Measurements from ENCODE around the gene CPZ.

Gene CPZ

GRCh38 chr4:8558080-8558960 is 34.2 kb upstream of the CPZ start:
- H3K36me3 ChIP-seq (ENCODE audit: insufficient read depth, low read length): no peaks in the 10 kb centered on the region
- H3K27ac ChIP-seq (ENCODE audit: low read depth, low read length): no peak overlapping the region
- no peaks in the 10 kb centered on the region for H3K4me1 ChIP-seq (ENCODE audit: insufficient read depth, low read length)
- no peak overlapping the region for H3K9ac ChIP-seq (ENCODE audit: low read length)
- no peak overlapping the region for H3K4me3 ChIP-seq (ENCODE audit: low read depth in 1 of 2, low read length in 2 of 2)
- H3K9me3 ChIP-seq (ENCODE audit: low read length): no peaks in the 10 kb centered on the region
- H3K27me3 ChIP-seq (ENCODE audit: control insufficient read depth in 1 of 2, insufficient read depth in 2 of 2, low read length in 2 of 2): no peaks in the 10 kb centered on the region

- no peak overlapping the region for H3K27ac ChIP-seq (ENCODE audit: low read depth, low read length)
- H3K9me3 ChIP-seq (ENCODE audit: low read length): no peaks in the 10 kb centered on the region
- no peaks in the 10 kb centered on the region for H3K27me3 ChIP-seq (ENCODE audit: control insufficient read depth in 1 of 2, insufficient read depth in 2 of 2, low read length in 2 of 2)
- no peak overlapping the region for H3K9ac ChIP-seq (ENCODE audit: low read length)
- H3K4me1 ChIP-seq (ENCODE audit: insufficient read depth, low read length): no peaks in the 10 kb centered on the region
- no peaks in the 10 kb centered on the region for H3K36me3 ChIP-seq (ENCODE audit: insufficient read depth, low read length)
- H3K4me3 ChIP-seq (ENCODE audit: low read depth in 1 of 2, low read length in 2 of 2): no peak overlapping the region
Observed at GRCh38 chr4:8559011-8559410, 33.6 kb upstream of the CPZ start.

GRCh38 chr4:8559524-8560264 is 32.9 kb upstream of the CPZ start:
- H3K36me3 ChIP-seq (ENCODE audit: insufficient read depth, low read length): no peaks in the 10 kb centered on the region
- no peaks in the 10 kb centered on the region for H3K27me3 ChIP-seq (ENCODE audit: control insufficient read depth in 1 of 2, insufficient read depth in 2 of 2, low read length in 2 of 2)
- H3K4me3 ChIP-seq (ENCODE audit: low read depth in 1 of 2, low read length in 2 of 2): no peak overlapping the region
- no peak overlapping the region for H3K9ac ChIP-seq (ENCODE audit: low read length)
- H3K9me3 ChIP-seq (ENCODE audit: low read length): no peaks in the 10 kb centered on the region
- H3K27ac ChIP-seq (ENCODE audit: low read depth, low read length): no peak overlapping the region
- no peaks in the 10 kb centered on the region for H3K4me1 ChIP-seq (ENCODE audit: insufficient read depth, low read length)

- no peak overlapping the region for H3K27ac ChIP-seq (ENCODE audit: low read depth, low read length)
Observed at GRCh38 chr4:8560265-8561047, 32.1 kb upstream of the CPZ start.

DNA sequence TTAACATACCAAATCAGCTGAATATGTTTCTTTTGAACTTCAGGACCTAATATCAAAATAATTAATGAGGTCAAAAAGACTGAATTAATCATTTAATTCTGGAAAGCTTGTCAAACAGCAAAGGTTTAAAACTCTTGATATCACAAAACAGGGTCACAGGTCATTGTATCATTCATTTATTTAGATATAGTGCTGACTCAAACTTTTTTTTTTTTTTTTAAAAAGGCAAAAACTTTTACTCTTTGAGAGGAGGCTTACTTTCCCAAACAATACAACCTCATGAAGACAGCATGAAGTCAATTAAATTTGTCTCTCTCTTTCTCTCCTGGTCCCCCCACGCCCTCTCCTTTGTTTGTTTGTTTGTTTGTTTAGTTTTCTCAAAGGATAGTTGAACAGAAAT is 28.0 kb upstream of the CPZ start:
- no peak overlapping the region for H3K9ac ChIP-seq (ENCODE audit: low read length)
- H3K27ac ChIP-seq (ENCODE audit: low read depth, low read length): no peak overlapping the region
- H3K9me3 ChIP-seq (ENCODE audit: low read length): no peaks in the 10 kb centered on the region

More at GRCh38 chr4:8560265-8561047, 32.1 kb upstream of the CPZ start:
- H3K4me3 ChIP-seq (ENCODE audit: low read depth in 1 of 2, low read length in 2 of 2): no peak overlapping the region
- H3K27me3 ChIP-seq (ENCODE audit: control insufficient read depth in 1 of 2, insufficient read depth in 2 of 2, low read length in 2 of 2): no peaks in the 10 kb centered on the region
- no peaks in the 10 kb centered on the region for H3K9me3 ChIP-seq (ENCODE audit: low read length)
- H3K9ac ChIP-seq (ENCODE audit: low read length): no peak overlapping the region
- H3K36me3 ChIP-seq (ENCODE audit: insufficient read depth, low read length): no peaks in the 10 kb centered on the region
- no peaks in the 10 kb centered on the region for H3K4me1 ChIP-seq (ENCODE audit: insufficient read depth, low read length)

GRCh38 chr4:8568068-8568668 is 24.4 kb upstream of the CPZ start:
- no peak overlapping the region for H3K4me3 ChIP-seq (ENCODE audit: low read depth in 1 of 2, low read length in 2 of 2)
- H3K27ac ChIP-seq (ENCODE audit: low read depth, low read length): no peak overlapping the region
- H3K36me3 ChIP-seq (ENCODE audit: insufficient read depth, low read length): no peaks in the 10 kb centered on the region
- H3K9me3 ChIP-seq (ENCODE audit: low read length): no peaks in the 10 kb centered on the region
- no peaks in the 10 kb centered on the region for H3K27me3 ChIP-seq (ENCODE audit: control insufficient read depth in 1 of 2, insufficient read depth in 2 of 2, low read length in 2 of 2)
- no peaks in the 10 kb centered on the region for H3K4me1 ChIP-seq (ENCODE audit: insufficient read depth, low read length)
- H3K9ac ChIP-seq (ENCODE audit: low read length): no peak overlapping the region

More for the DNA sequence above, 28.0 kb upstream of the CPZ start:
- Histone ChIP-seq H3K4me3 (ENCODE audit: low read depth in 1 of 2, low read length in 2 of 2) (no peak overlapping the region), H3K27me3 (ENCODE audit: control insufficient read depth in 1 of 2, insufficient read depth in 2 of 2, low read length in 2 of 2) (no peaks in the 10 kb centered on the region), H3K4me1 (ENCODE audit: insufficient read depth, low read length) (no peaks in the 10 kb centered on the region), H3K36me3 (ENCODE audit: insufficient read depth, low read length) (no peaks in the 10 kb centered on the region)

DNA sequence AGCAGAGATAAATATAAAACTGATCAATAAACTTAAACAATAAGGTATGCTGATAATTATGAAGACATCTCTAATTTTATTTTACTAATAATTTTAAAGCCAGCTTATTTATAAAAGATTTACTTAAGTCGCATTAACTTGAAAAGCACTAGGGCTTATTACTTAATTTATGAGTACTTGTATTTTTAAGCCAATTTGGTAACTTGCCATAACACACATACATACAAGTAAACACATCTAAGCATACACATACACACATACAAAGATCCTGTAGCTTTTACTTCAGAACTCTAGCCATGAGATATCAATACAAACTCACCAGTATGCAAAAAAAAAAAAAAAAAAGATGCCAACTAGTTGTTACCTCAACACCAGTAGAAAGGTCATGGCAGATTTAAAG is 22.4 kb upstream of the CPZ start:
- Histone ChIP-seq H3K27me3 (ENCODE audit: control insufficient read depth in 1 of 2, insufficient read depth in 2 of 2, low read length in 2 of 2) (no peaks in the 10 kb centered on the region), H3K9ac (ENCODE audit: low read length) (no peak overlapping the region), H3K4me3 (ENCODE audit: low read depth in 1 of 2, low read length in 2 of 2) (no peak overlapping the region), H3K4me1 (ENCODE audit: insufficient read depth, low read length) (no peaks in the 10 kb centered on the region), H3K36me3 (ENCODE audit: insufficient read depth, low read length) (no peaks in the 10 kb centered on the region), H3K27ac (ENCODE audit: low read depth, low read length) (no peak overlapping the region), H3K9me3 (ENCODE audit: low read length) (no peaks in the 10 kb centered on the region)

- no peak overlapping the region for H3K9ac ChIP-seq (ENCODE audit: low read length)
- no peaks in the 10 kb centered on the region for H3K36me3 ChIP-seq (ENCODE audit: insufficient read depth, low read length)
- no peaks in the 10 kb centered on the region for H3K9me3 ChIP-seq (ENCODE audit: low read length)
- no peaks in the 10 kb centered on the region for H3K4me1 ChIP-seq (ENCODE audit: insufficient read depth, low read length)
- no peak overlapping the region for H3K4me3 ChIP-seq (ENCODE audit: low read depth in 1 of 2, low read length in 2 of 2)
- H3K27me3 ChIP-seq (ENCODE audit: control insufficient read depth in 1 of 2, insufficient read depth in 2 of 2, low read length in 2 of 2): no peaks in the 10 kb centered on the region
- H3K27ac ChIP-seq (ENCODE audit: low read depth, low read length): no peak overlapping the region
Observed at GRCh38 chr4:8571702-8572685, 20.6 kb upstream of the CPZ start.

- no peak overlapping the region for H3K9ac ChIP-seq (ENCODE audit: low read length)
Observed at GRCh38 chr4:8573266-8573665, 19.3 kb upstream of the CPZ start.

DNA sequence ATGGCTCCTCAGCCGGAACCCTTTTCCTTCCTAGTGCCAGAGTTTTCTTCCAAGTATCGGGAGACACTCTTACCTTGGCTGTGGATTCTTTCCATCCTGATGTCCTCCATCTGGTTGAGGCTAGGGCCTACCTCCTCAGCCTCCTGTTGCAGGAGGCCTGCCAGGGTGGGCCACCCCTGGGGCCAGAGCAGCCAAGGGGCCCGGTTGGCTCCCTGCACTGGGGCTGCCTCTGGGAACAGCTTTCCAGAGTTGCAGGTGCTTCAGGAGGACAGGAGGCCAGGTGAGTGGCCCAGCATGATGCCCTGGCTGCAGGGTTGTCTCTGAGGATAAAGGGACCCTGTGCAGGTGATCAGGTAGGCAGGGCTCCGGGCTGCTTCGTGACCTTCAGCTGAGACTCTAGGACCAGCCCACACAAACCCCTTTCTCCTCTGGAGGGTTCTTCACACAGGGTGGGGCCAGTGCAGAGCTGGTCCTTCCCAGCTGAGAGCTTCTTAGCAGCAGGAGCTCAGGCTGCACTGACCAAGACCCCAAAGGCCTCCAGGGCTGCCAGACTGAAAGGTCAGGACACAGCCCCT is 17.7 kb upstream of the CPZ start:
- no peak overlapping the region for H3K4me3 ChIP-seq (ENCODE audit: low read depth in 1 of 2, low read length in 2 of 2)
- H3K9me3 ChIP-seq (ENCODE audit: low read length): no peaks in the 10 kb centered on the region
- no peaks in the 10 kb centered on the region for H3K4me1 ChIP-seq (ENCODE audit: insufficient read depth, low read length)
- peaks cover 0 to 5% of the 10 kb centered on the region in 2 donors for H3K27me3 ChIP-seq (ENCODE audit: control insufficient read depth in 1 of 2, insufficient read depth in 2 of 2, low read length in 2 of 2)
- no peaks in the 10 kb centered on the region for H3K36me3 ChIP-seq (ENCODE audit: insufficient read depth, low read length)
- H3K9ac ChIP-seq (ENCODE audit: low read length): no peak overlapping the region
- H3K27ac ChIP-seq (ENCODE audit: low read depth, low read length): no peak overlapping the region

More at GRCh38 chr4:8573266-8573665, 19.3 kb upstream of the CPZ start:
- Histone ChIP-seq H3K4me1 (ENCODE audit: insufficient read depth, low read length) (no peaks in the 10 kb centered on the region), H3K4me3 (ENCODE audit: low read depth in 1 of 2, low read length in 2 of 2) (no peak overlapping the region), H3K9me3 (ENCODE audit: low read length) (no peaks in the 10 kb centered on the region), H3K27me3 (ENCODE audit: control insufficient read depth in 1 of 2, insufficient read depth in 2 of 2, low read length in 2 of 2) (no peaks in the 10 kb centered on the region), H3K27ac (ENCODE audit: low read depth, low read length) (no peak overlapping the region), H3K36me3 (ENCODE audit: insufficient read depth, low read length) (no peaks in the 10 kb centered on the region)
